Suppressor macrophage (primary cell): ENCODE measurements around the gene TMEM88.

ENCODE experiments used
- DNase-seq, 4 experiments: peaks; one replicate each; pipeline ENCODE4 v3.0.0-alpha.2; 2020 to 2022

Gene TMEM88

GRCh38 chr17:7833011-7833794 is 21.7 kb upstream of the TMEM88 start:
- DNase-seq: no peak

GRCh38 chr17:7833795-7834541 is 20.9 kb upstream of the TMEM88 start, which contains the start of gene KDM6B:
KDM6B (plus strand) TSS chr17:7834217; CDS start chr17:7845555, 11,338 bp downstream.
- DNase-seq: peak; percentile 92 to 97 (median 96)

DNA sequence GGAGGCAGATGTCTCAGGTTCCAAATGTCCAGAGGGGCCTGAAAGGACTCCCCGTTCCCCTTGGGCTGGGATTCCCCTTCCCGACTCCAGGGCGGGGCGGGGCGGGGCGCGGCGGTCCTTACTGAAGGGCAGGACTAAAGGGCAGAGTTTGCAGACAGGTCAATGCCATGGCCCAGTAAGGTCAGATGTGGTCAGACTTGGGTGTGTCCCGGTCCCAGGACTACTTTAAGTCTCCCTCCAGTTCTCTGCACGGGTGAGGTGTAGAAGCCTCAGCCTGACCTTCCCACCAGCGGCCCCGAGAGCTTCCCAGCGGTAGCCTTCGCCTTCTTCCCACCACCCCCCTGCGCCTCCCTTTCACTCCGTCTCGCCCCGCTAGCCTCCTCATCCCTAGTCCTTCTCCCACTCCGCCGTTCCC is 20.3 kb upstream of the TMEM88 start:
- peak; percentile 67 to 84 (median 78) for DNase-seq

- DNase-seq: peak; percentile 96 to 97 (median 97)
Measured at GRCh38 chr17:7834957-7835813, 19.7 kb upstream of the TMEM88 start.

DNA sequence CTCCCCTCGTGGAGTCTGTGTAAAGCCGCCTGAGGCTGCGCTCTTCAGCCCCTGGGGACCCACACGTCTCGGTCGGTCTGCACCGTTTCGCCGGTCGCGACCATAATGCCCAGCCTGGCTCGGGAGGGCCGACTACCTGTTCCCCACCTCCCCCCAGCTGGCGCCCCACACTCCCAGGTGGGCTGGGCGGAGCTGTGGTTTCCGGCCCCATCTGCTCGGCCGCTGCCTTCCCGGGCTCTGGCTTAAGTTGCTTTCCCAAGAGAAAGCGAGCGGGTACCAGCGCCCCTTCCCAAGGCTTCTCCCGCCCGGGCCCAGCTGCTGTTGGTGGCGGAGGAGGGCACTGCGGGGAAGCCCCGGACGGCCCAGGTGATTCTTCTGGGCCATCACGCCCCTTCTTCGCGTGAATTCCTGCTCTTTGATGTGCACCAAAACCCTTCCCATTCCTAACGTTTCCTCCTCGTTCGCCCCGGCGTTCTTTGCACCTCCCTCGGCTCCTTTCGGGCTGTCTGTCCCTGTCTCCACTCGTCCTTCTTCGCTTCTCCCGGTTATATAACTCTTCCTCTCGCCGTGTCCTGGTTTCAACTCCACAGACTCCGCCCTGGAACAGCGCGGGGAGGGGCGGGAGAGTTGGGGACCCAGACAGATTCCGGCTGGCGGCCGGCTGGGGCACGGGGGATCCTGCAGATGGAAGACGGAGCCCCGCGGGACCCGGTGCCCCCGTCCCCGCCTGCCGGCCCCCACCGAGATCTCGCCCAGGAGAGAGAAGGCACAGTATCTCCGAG is 18.9 kb upstream of the TMEM88 start:
- DNase-seq: peak; percentile 65 to 83 (median 80)

DNA sequence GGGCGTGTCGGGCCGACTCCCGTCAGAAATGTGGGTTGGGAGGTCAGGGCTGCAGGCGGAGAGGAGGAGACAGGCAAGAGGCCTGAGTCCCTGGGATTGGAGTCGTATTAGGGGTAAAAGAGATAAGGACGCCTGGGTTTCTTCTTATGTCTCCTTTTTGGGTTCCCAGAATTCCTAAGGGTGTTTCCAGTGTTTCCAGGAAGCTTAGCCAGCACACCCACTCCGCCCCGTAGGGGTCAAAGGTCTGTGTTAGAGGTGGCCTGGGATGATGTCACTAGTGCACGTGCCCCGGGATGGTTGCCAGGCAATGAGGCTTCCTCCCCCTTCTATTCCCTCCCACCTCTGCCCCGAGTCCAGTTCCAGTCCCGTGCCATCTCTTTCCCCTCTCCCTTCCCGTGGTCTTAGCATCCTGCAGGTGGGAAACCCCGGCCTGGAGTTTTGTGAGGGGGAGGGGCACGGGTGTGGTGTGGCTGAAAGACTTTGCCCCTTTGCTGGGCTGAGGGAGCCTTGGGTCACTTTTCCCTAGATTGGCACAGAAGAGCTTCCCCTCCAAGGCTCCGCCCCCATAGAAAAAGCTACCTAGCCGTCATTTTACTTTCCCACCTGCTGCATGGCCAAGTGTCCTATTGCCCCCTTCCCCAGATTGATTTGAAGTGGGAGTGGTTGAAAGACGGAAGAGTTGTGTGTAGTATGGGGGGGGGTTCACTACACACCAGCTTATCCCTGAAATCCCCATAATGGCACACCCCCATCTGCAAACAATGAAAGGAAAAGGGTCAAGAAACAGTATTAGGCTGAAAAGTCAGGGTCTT is 18.1 kb upstream of the TMEM88 start:
- DNase-seq: peak; percentile 91 to 94 (median 92)

DNA sequence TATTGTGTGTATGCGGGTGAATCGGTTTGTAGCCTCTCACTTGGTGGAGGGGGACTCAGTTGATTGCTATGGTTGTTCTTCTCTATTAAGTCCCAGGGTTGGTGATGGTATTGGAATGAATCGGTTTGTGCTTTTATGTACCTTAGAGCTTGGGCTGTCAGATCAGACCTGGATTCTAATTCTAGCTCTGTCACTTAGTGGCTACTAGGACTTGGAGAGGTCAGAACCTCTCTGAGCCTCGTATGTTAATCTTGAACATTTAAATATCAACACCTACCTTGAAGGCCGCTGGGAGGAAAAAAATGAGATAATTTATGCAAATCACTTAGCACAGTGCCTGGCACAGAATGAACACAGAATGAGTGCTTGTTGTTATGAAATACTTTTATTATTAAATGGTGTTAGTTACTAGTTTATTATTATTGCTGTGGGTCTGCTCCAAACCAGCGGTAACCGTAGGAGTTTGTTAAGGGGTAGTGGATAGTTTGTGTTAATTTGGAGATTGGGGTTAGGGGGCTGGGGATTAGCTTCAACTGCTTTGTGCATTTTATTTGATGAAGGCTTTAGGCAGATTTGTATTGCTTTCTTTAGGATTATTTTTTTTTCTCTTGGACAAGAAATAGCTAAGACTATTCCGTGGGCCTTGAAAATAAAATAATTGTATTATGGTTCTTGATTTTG is 17.3 kb upstream of the TMEM88 start:
- DNase-seq: peak in 2 of 4 experiments; percentile 19 to 35

- peak; percentile 34 to 64 (median 58) for DNase-seq
Measured at GRCh38 chr17:7838090-7839075, 16.5 kb upstream of the TMEM88 start.

DNA sequence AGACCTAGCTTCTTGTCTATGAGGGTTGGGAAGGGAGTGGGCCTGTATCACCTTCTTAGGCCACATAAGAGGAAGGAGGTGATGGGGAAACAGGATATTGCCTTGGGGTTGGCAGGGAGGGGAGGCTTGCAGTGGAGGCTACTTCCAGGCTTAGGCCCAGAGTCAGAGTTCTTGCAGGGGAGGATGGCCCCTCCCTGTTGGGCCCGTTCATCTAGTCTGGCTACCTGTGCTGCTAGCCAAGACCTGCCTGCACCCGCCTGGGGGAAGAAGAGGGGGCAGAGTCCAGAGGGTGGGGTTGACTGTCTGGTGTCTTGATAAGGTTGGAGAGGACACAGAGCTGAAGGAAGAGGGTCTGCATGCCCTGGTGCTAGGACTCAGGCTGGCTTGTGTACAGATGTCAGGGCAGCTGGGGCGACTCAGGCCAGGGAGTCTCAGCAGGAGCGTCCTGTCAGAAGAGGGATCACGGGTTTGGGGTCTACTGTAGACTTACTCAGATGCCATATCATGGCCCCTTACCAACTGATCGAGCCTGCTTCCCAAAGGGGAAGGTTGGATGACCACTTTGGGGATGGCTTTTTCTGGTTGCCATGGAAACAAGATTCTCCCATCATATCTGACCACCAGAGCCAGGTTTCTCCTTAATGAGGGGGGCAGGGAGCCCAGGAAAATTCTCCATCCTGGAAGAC is 15.5 kb upstream of the TMEM88 start:
- peak; percentile 55 to 73 (median 72) for DNase-seq

DNA sequence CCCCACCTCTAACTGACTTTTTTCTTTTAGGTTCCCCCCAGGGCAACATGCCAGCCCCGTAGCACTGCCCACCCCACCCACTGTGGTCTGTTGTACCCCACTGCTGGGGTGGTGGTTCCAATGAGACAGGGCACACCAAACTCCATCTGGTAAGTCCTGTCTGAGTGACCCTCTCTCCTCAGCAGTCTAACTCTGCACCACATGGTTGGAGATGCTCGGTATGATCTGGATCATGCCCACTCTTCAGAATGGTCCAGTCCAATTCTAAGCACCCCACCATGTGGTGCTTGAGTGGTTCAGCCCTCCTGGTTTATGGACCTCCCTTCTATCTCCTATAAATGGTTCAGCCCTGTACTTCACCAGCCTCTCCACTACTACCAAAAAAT is 15.0 kb upstream of the TMEM88 start:
- DNase-seq: peak in 2 of 4 experiments; percentile 16 to 44

GRCh38 chr17:7840441-7840840 is 14.4 kb upstream of the TMEM88 start:
- DNase-seq: peak in 3 of 4 experiments; percentile 18 to 43 (median 33)

DNA sequence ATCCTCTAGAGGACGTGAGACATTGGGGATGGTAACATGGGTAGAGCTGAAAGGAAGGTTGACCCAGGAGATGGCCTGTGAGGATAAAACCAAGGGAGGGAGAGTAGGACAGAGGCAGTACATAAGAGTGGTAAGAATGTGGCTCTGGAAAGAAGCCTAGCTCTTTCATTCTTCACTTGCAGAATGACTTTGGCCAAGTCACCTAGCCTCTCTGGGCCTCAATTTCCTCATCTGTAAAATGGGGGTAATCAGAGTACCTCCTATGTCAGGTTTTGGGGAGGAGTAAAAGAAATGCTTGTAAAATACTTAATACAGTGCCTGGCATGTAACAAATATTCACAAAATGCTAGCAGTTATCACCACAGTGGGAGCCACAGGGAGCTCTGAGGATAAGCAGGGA is 14.0 kb upstream of the TMEM88 start:
- no peak for DNase-seq

DNA sequence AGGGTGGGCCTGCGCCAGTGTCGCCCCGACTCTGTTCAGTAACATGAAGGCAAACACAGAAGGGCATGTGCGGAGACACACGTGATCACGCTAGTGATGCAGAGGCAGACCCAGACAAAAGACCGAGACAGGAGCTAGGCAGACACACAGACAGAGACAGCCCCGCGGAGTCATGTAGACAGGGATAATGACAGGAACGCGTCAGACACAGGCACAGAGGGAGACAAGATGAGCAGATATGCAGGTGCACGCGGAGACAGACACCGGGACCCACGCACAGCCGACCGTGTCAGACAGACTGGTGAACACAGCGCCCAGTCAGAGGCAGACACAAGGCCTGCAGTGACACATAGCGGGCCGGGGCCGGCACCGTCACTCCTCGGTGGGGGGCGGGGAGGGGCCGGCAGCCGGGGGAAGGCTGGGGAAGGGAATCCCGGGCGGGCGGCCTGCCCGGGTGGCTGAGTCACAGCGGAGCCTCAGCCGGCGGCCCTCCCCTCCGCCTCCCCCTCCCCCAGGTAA is 13.4 kb upstream of the TMEM88 start:
- peak; percentile 90 to 93 (median 92) for DNase-seq

GRCh38 chr17:7841915-7842379 is 12.9 kb upstream of the TMEM88 start:
- peak; percentile 92 to 95 (median 94) for DNase-seq

DNA sequence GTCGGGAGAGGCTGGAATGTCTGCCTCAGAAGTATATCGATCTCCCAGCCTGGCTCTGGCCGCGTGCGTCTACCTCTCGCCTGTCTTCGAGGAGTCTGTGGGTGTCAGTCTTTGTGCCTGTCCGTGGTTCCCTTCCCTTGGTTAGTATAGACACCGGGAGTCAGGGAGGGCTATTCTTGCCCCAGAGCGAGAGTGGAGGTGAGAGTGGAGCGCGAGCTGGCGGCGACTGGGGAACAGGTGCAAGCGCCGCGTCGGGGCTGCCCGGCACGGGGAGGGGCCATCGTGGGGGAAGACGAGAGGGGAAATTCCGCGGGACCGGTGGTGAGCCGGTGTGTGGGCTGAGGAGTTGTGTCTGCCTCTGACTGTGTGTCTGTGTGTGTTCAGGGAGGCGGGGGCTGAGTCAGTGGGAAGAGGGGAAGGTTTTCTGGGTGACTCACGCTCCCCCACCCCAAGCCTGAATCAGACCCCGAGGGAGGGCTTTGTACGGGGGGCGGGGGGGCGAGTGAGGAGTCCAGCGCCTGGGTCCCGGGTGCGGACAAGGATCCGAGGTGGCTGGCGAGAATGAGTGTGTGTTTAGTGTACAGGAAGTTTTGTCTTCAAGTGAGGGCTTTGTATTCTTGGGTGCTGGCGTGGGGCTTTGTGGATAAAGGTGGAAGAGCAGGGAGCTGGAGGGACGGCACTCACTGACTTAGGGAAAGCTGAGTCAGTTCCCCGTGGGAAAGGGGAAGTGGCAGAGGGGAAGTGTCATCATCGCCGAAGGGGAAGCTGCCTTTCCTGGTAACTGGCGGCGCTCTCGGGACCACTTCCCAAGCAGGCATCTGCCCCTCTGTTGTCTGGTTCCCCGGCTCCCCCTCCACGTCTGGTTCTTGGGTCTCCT is 12.2 kb upstream of the TMEM88 start:
- DNase-seq: peak; percentile 96 to 99 (median 98)

- no peak for DNase-seq
Measured at GRCh38 chr17:7843257-7843535, 11.7 kb upstream of the TMEM88 start.
